HCT116 (cell line): ENCODE measurements around the gene ANAPC5. TPM values are rescaled to one million over a fixed set of nuclear protein-coding genes. Genes with fewer than 3 reads are reported as not detected.

Source experiments
- ATAC-seq: fragments of 200-7000 bp; cut with Tn5 transposase; 2 replicates; pipeline ENCODE4 v1.9.1; 2020; ENCODE audit warnings: mild to moderate bottlenecking, moderate library complexity
- BruUV-seq: library from RNA; stranded (reverse); fragments of 400-500 nt; replicated peaks from 2 replicates; lab custom pipeline; 2021; lab: Mats Ljungman, UMichigan
- CTCF ChIA-PET: fragments of 300-600 bp; sonication (Branson Sonifier 250); formaldehyde crosslinking; loops from one replicate; lab custom pipeline; 2021; ENCODE audit warnings: antibody characterized with exemption; lab: Charles Lee
- POLR2A ChIA-PET: fragments of 300-600, 350-600 bp; sonication (Branson Sonifier 250); formaldehyde crosslinking; loops from one replicate; lab custom pipeline; 2021; ENCODE audit warnings: antibody characterized with exemption; lab: Charles Lee
- RAD21 ChIA-PET, 2 experiments: fragments of 300-600 bp; sonication (Branson Sonifier 250); formaldehyde crosslinking; loops; one replicate each; lab custom pipeline; 2023; ENCODE audit warnings: low total read pairs in 2 of 2; ENCODE audit not compliant: uncharacterized antibody in 2 of 2, unreplicated experiment in 2 of 2, low non-redundant PET in 1 of 2; lab: Charles Lee
- DNase-seq: peaks from one replicate; pipeline ENCODE4 v3.0.0-alpha.2; 2010; ENCODE audit warnings: low read depth, low spot score
- H2AFZ ChIP-seq: fragments of 200-600 bp; shearing (Covaris generic), sonication (generic); 2 replicates; pipeline ENCODE4 v1.6.1; 2017; ENCODE audit warnings: low read depth, mixed run types, mixed read lengths, antibody characterized with exemption, low read length; ENCODE audit not compliant: poor library complexity, severe bottlenecking
- H3K27ac ChIP-seq: 2 replicates; pipeline ENCODE4 v1.5.1; 2012; ENCODE audit warnings: low read depth, low read length
- H3K27me3 ChIP-seq: fragments of 200-600 bp; sonication (generic); 2 replicates; pipeline ENCODE4 v1.6.1; 2016; ENCODE audit warnings: mixed run types, low read length, mixed read lengths; ENCODE audit not compliant: insufficient read depth
- H3K36me3 ChIP-seq, 2 experiments: fragments of 200-500 bp in 1 of 2; fragments of 200-600 bp in 1 of 2; sonication (Bioruptor generic) in 1 of 2; sonication (generic) in 1 of 2; 2 replicates each; pipeline versions ENCODE4 v1.5.1 to v1.6.1; 2014 to 2016; ENCODE audit warnings: low read length in 2 of 2, inconsistent platforms in 1 of 2, mixed read lengths in 1 of 2, mixed run types in 1 of 2; ENCODE audit not compliant: insufficient read depth in 2 of 2, control insufficient read depth in 1 of 2
- H3K4me1 ChIP-seq, 2 experiments: fragments of 200-600 bp in 1 of 2; sonication (generic) in 1 of 2; 2 replicates each; pipeline versions ENCODE4 v1.5.1 to v1.6.1; 2012 to 2017; ENCODE audit warnings: low read length in 2 of 2, inconsistent platforms in 1 of 2, mild to moderate bottlenecking in 1 of 2, mixed read lengths in 1 of 2, mixed run types in 1 of 2, moderate library complexity in 1 of 2; ENCODE audit not compliant: insufficient read depth in 2 of 2, control insufficient read depth in 1 of 2
- H3K4me2 ChIP-seq: fragments of 200-600 bp; sonication (generic); 2 replicates; pipeline ENCODE4 v1.6.1; 2017; ENCODE audit warnings: mixed run types, low read length, mixed read lengths
- H3K4me3 ChIP-seq, 2 experiments: fragments of 200-600 bp in 1 of 2; sonication (generic) in 1 of 2; replicated peaks in 1 of 2; 2 replicates each; pipeline ENCODE4 v1.5.1; 2011 to 2016; ENCODE audit warnings: low read length in 2 of 2, control low read depth in 1 of 2, low read depth in 1 of 2, mild to moderate bottlenecking in 1 of 2, mixed read lengths in 1 of 2, mixed run types in 1 of 2
- H3K79me2 ChIP-seq: fragments of 200-600 bp; sonication (generic); 2 replicates; pipeline ENCODE4 v1.6.1; 2017; ENCODE audit warnings: mild to moderate bottlenecking, mixed run types, low read length, moderate library complexity, mixed read lengths; ENCODE audit not compliant: insufficient read depth
- H3K9ac ChIP-seq: fragments of 200-600 bp; sonication (generic); 2 replicates; pipeline ENCODE4 v1.6.1; 2016; ENCODE audit warnings: low read length, mixed read lengths
- H3K9me2 ChIP-seq: fragments of 200-600 bp; sonication (generic), shearing (Covaris generic); 2 replicates; pipeline ENCODE4 v1.6.1; 2017; ENCODE audit warnings: mixed run types, mild to moderate bottlenecking, moderate library complexity; ENCODE audit not compliant: insufficient read depth
- H3K9me3 ChIP-seq, 2 experiments: fragments of 200-500 bp in 1 of 2; fragments of 200-600 bp in 1 of 2; sonication (Bioruptor generic) in 1 of 2; sonication (generic) in 1 of 2; 2 replicates each; pipeline ENCODE4 v1.6.1; 2014 to 2017; ENCODE audit warnings: low read length in 2 of 2, mixed read lengths in 2 of 2, inconsistent platforms in 1 of 2, low read depth in 1 of 2, mild to moderate bottlenecking in 1 of 2, mixed run types in 1 of 2, moderate library complexity in 1 of 2; ENCODE audit not compliant: control insufficient read depth in 1 of 2, insufficient read depth in 1 of 2
- H4K20me1 ChIP-seq: fragments of 200-600 bp; sonication (generic), shearing (Covaris generic); 2 replicates; pipeline ENCODE4 v1.6.1; 2017; ENCODE audit warnings: mixed run types, mild to moderate bottlenecking, moderate library complexity; ENCODE audit not compliant: insufficient read depth
- ATF3 ChIP-seq: IDR thresholded peaks from 2 replicates; pipeline ENCODE4 v1.6.1; 2012
- CBX3 ChIP-seq: IDR thresholded peaks from 2 replicates; pipeline ENCODE4 v1.6.1; 2012; ENCODE audit warnings: low read depth
- EGR1 ChIP-seq: IDR thresholded peaks from 2 replicates; pipeline ENCODE4 v1.6.1; 2012; ENCODE audit warnings: low read depth
- ELF1 ChIP-seq: IDR thresholded peaks from 2 replicates; pipeline ENCODE4 v1.6.1; 2012; ENCODE audit warnings: low read depth, borderline replicate concordance
- FOSL1 ChIP-seq: IDR thresholded peaks from 2 replicates; pipeline ENCODE4 v1.6.1; 2012; ENCODE audit warnings: low read depth
- MAX ChIP-seq: IDR thresholded peaks from 2 replicates; pipeline ENCODE4 v1.6.1; 2012
- RAD21 ChIP-seq: IDR thresholded peaks from 2 replicates; pipeline ENCODE4 v1.6.1; 2012; ENCODE audit warnings: low read depth, mild to moderate bottlenecking
- REST ChIP-seq: IDR thresholded peaks from 2 replicates; pipeline ENCODE4 v1.6.1; 2012; ENCODE audit warnings: low read depth
- SP1 ChIP-seq: IDR thresholded peaks from 2 replicates; pipeline ENCODE4 v1.6.1; 2012; ENCODE audit warnings: low read depth
- SRF ChIP-seq: IDR thresholded peaks from 2 replicates; pipeline ENCODE4 v1.6.1; 2012; ENCODE audit warnings: low read depth
- TCF7L2 ChIP-seq: IDR thresholded peaks from 2 replicates; pipeline ENCODE4 v1.7.0; 2011; ENCODE audit warnings: borderline replicate concordance, inconsistent platforms; ENCODE audit not compliant: insufficient read depth, insufficient read length; ENCODE audit errors: extremely low read depth
- ZBTB33 ChIP-seq: IDR thresholded peaks from 2 replicates; pipeline ENCODE4 v1.6.1; 2011; ENCODE audit warnings: mild to moderate bottlenecking, low read length, moderate library complexity; ENCODE audit not compliant: insufficient replicate concordance; ENCODE audit errors: extremely low read depth
- ZFX ChIP-seq: fragments of 450-650 bp; IDR thresholded peaks from 2 replicates; pipeline ENCODE4 v1.6.1; 2017
- ZNF274 ChIP-seq: fragments of 200-500 bp; sonication (Bioruptor generic); IDR thresholded peaks from 2 replicates; pipeline ENCODE4 v1.6.1; 2014; ENCODE audit warnings: mild to moderate bottlenecking, low read depth, low read length, inconsistent platforms
- intact Hi-C: fragments of 100-400 bp; cut with micrococcal nuclease; formaldehyde crosslinking; loops from 2 replicates; pipeline ENCODE4 v1.10.0; 2022
- total RNA-seq: library from RNA; stranded (reverse); gene quantifications from one replicate; pipeline ENCODE4 v1.2.1, GENCODE V29; 2021; ENCODE audit not compliant: unreplicated experiment

ANAPC5 gene
- total RNA-seq, 1 experiment from 2014 or later, result 112 TPM

- no TSS peak for BruUV-seq
- no peak for TF ChIP-seq ELF1
- TF ChIP-seq SRF, result no peak
- TF ChIP-seq RAD21, result no peak
- TF ChIP-seq ZBTB33, result no peak
- no peak for TF ChIP-seq MAX
- TF ChIP-seq TCF7L2, result no peak
- no peak overlapping the region for H2AFZ ChIP-seq
- CTCF ChIA-PET, result no interaction called here
- no peaks in the 10 kb centered on the region for H4K20me1 ChIP-seq
- intact Hi-C loops, result no loop called here
- H3K9me3 ChIP-seq, result no peaks in the 10 kb centered on the region
- H3K4me3 ChIP-seq, result no peak overlapping the region
- H3K9ac ChIP-seq, result no peak overlapping the region
- no peak overlapping the region for H3K27ac ChIP-seq
- ATAC-seq (no peak), DNase-seq (no peak)
- H3K79me2 ChIP-seq, result no peaks in the 10 kb centered on the region
- H3K27me3 ChIP-seq, result no peaks in the 10 kb centered on the region
- H3K4me2 ChIP-seq, result no peak overlapping the region
- no peaks in the 10 kb centered on the region for H3K36me3 ChIP-seq
- H3K9me2 ChIP-seq, result no peaks in the 10 kb centered on the region
- RAD21 ChIA-PET, result no interaction called here
- POLR2A ChIA-PET, result no interaction called here
- peaks cover 3 to 12% of the 10 kb centered on the region in 2 experiments for H3K4me1 ChIP-seq
Observed at GRCh38 chr12:121301876-121302275, 50.3 kb downstream of the ANAPC5 start.

GRCh38 chr12:121300083-121300819 is 52.0 kb downstream of the ANAPC5 start:
- DNase-seq (no peak), ATAC-seq (no peak)
- H3K4me1 ChIP-seq, result peaks cover 3 to 17% of the 10 kb centered on the region in 2 experiments
- peaks cover 11% of the 10 kb centered on the region for H3K79me2 ChIP-seq
- H3K9me2 ChIP-seq, result no peaks in the 10 kb centered on the region
- H2AFZ ChIP-seq, result peak overlapping the region; percentile 38
- no peaks in the 10 kb centered on the region for H3K36me3 ChIP-seq
- no peak overlapping the region for H3K9ac ChIP-seq
- no TSS peak for BruUV-seq
- ChIA-PET CTCF (no interaction called here), POLR2A (no interaction called here), RAD21 (no interaction called here)
- intact Hi-C loops, result no loop called here
- no peak for TF ChIP-seq CBX3
- TF ChIP-seq TCF7L2, result no peak
- TF ChIP-seq MAX, result no peak
- no peak for TF ChIP-seq REST
- TF ChIP-seq ATF3, result no peak
- no peak for TF ChIP-seq SP1
- TF ChIP-seq FOSL1, result no peak
- no peak for TF ChIP-seq ZNF274
- TF ChIP-seq ZFX, result no peak
- TF ChIP-seq EGR1, result no peak
- TF ChIP-seq RAD21, result no peak
- no peak overlapping the region for H3K4me2 ChIP-seq
- no peak overlapping the region for H3K27ac ChIP-seq
- H3K9me3 ChIP-seq, result no peaks in the 10 kb centered on the region
- no peaks in the 10 kb centered on the region for H3K27me3 ChIP-seq
- no peaks in the 10 kb centered on the region for H4K20me1 ChIP-seq
- H3K4me3 ChIP-seq, result no peak overlapping the region
